Stimulated activated naive CD8-positive, alpha-beta T cell treated with anti-CD3 and anti-CD28 coated beads, Interleukin-15, amount 100 ng/mL, for 72 hours (primary cell): ENCODE measurements around the gene ZBTB46.
A peak's percentile ranks its signal among the peaks of the same experiment; 100 is the strongest.

Experiments
- ATAC-seq: fragments of 150-1000 bp; cut with Tn5 transposase; 2 replicates; pipeline ENCODE4 v1.10.0; 2021; ENCODE audit warnings: mild to moderate bottlenecking, moderate library complexity
- DNase-seq, 2 donors: peaks; one replicate each; pipeline ENCODE4 v3.0.0; 2021 to 2022
- H3K27ac Mint-ChIP-seq, 2 donors: one replicate each; pipeline ENCODE4 v1.8.0; 2022; ENCODE audit warnings: mild to moderate bottlenecking in 2 of 2, mixed read lengths in 2 of 2, moderate library complexity in 2 of 2
- H3K27me3 Mint-ChIP-seq: one replicate; pipeline ENCODE4 v1.8.0; 2022; ENCODE audit warnings: mixed read lengths
- H3K4me1 Mint-ChIP-seq: one replicate; pipeline ENCODE4 v1.8.0; 2022; ENCODE audit warnings: mild to moderate bottlenecking, mixed read lengths
- H3K4me3 Mint-ChIP-seq, 2 donors: one replicate each; pipeline ENCODE4 v1.8.0; 2022; ENCODE audit warnings: mild to moderate bottlenecking in 2 of 2, mixed read lengths in 2 of 2, moderate library complexity in 1 of 2
- H3K9me3 Mint-ChIP-seq, 2 donors: one replicate each; pipeline ENCODE4 v1.8.0; 2022; ENCODE audit warnings: mixed read lengths in 2 of 2

The ZBTB46 gene

GRCh38 chr20:63766695-63767426 is 64.2 kb downstream of the ZBTB46 start:
- H3K27ac Mint-ChIP-seq, result no peak overlapping the region
- no peaks in the 10 kb centered on the region for H3K4me1 Mint-ChIP-seq
- no peaks in the 10 kb centered on the region for H3K27me3 Mint-ChIP-seq
- H3K4me3 Mint-ChIP-seq, result no peak overlapping the region
- H3K9me3 Mint-ChIP-seq, result no peaks in the 10 kb centered on the region
- DNase-seq (no peak), ATAC-seq (no peak)

- no peak overlapping the region for H3K27ac Mint-ChIP-seq
- no peak overlapping the region for H3K4me3 Mint-ChIP-seq
- ATAC-seq, result no peak
- H3K27me3 Mint-ChIP-seq, result no peaks in the 10 kb centered on the region
- no peaks in the 10 kb centered on the region for H3K9me3 Mint-ChIP-seq
- H3K4me1 Mint-ChIP-seq, result no peaks in the 10 kb centered on the region
- no peak for DNase-seq
Observed at GRCh38 chr20:63765902-63766301, 65.2 kb downstream of the ZBTB46 start.

DNA sequence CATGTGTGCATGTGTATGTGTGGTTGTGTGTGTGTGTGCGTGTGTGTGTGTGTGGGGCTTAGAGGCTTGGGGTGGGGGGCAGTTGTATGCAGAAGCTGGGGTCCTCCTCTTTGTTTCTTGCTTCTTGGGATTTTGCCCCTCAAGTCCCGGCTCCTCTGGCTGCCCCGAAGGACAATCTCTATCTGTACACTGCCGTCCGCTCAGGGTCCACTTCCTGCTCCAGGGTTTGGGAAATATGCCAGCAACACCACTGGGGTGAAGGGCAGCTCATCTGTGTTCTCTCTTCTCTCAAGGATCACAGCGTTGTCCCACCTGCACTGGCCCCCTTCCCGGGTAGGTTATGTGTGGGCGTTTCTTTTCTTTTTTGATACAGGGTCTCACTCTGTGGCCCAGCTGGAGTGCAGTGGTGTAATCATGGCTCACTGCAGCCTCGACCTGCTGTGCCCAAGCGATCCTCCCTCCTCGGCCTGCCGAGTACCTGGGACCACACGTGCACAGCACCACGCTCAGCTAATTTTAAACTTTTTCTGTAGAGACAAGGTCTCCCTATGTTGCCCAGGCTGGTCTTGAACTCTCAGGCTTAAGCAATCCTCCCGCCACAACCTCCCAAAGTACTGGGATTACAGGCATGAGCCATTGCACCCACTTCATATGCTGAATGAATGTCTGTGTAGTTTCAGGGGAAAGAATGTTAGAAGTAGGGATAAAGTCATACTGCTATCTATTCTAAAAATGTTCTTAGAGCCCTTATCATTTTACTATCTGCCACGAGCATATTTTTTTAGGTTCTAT is 65.8 kb downstream of the ZBTB46 start:
- no peak overlapping the region for H3K4me3 Mint-ChIP-seq
- no peaks in the 10 kb centered on the region for H3K27me3 Mint-ChIP-seq
- no peaks in the 10 kb centered on the region for H3K9me3 Mint-ChIP-seq
- no peaks in the 10 kb centered on the region for H3K4me1 Mint-ChIP-seq
- no peak overlapping the region for H3K27ac Mint-ChIP-seq
- DNase-seq, result no peak
- ATAC-seq, result no peak

DNA sequence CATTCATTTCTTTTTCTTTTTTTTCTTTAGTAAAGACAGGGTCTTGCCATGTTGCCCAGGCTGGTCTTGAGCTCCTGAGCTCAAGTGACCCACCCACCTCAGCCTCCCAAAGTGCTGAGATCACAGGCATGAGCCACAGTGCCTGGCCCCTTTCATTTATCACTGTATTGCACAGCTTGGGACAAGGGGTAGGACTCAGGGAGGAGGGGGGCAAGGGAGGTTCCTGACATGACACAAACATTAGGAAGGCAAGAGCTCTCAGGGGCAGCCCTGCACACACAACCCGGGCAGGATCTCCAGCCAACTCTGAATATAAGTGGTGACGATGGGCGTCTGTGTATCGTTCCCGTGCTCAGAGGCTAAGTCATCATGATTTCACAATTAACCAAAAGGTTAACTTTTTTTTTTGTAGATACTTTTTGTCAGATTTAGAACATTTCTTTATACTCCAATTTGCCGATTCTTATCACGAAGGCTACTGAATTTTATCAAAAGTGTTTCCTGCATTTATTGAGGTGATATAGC is 71.6 kb downstream of the ZBTB46 start:
- DNase-seq (no peak), ATAC-seq (no peak)
- Mint-ChIP-seq H3K27ac (peak overlapping the region in 1 of 2 donors; percentile 21), H3K27me3 (no peaks in the 10 kb centered on the region), H3K4me3 (no peak overlapping the region), H3K9me3 (no peaks in the 10 kb centered on the region), H3K4me1 (peaks cover 23% of the 10 kb centered on the region)

DNA sequence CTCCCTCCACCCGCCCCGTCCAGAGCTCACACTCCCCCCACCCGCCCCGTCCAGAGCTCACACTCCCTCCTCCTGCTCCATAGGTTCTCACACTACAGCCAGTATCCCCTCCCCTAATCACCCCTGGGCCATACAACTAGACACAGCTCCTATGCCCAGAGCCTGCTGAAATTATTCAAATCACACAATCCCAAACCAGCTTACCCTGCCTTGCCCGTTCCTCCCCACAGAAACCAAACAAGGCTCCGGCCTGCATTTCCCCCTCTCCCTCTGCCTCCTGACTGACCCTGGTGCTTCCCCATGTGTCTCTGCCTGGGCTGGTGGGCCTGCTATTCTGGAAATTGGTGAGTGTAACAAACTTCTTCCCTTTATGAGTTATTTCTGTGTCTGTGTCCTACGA is 72.9 kb downstream of the ZBTB46 start:
- Mint-ChIP-seq H3K4me3 (no peak overlapping the region), H3K27ac (no peak overlapping the region), H3K4me1 (peaks cover 30% of the 10 kb centered on the region), H3K27me3 (no peaks in the 10 kb centered on the region), H3K9me3 (no peaks in the 10 kb centered on the region)
- DNase-seq, result no peak
- ATAC-seq, result no peak

DNA sequence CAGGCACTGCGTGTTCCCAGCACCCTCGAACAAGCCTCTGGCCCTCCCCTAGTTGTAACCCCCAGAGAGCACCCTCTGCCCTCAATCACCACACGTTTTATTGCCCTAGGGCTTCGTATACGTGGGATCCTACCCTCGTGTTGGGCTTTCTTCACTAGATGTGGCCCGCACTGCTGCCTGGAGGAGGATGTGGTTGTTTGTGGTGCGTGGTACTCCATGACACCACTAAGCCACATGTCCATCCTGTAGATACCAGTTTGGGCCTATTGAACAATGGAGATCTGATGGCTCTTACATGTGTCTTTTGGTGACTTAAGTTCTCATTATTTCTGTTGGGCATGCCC is 74.4 kb downstream of the ZBTB46 start:
- ATAC-seq, result peak; percentile 92

DNA sequence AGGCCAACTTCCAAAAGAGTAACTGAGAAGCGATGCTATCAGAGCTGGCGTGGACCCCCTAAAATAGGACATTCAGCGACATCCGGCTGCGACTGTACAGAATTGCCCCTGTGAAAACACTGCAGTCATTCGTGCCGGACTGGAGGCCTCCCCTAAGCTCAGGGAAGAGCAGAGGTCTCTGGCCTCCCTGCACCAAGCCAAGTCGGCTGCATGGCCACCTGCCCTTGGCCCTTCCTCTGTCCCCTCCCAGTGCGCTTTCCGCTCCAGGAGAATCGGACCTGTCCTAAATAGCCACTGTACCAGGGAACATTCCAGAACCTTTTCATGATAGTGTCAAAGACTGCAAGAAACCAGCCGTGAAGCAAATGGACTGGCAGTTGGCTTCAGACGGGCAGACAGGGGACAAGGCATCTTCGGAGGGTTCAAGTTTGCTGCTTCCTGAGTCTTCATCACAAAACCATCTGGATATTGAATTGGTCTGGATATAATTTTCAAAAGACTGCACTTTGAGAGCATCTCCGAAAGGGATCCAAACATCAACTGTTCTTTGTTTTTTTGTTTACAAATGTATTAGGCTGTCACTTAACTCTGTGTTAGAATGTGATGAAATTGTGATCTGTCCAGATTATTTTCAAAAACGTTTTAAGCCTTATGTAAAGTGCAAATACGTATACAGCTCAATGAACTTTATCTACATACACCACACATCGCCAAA is 75.0 kb downstream of the ZBTB46 start:
- H3K4me1 Mint-ChIP-seq, result peaks cover 42% of the 10 kb centered on the region
- H3K27ac Mint-ChIP-seq, result no peak overlapping the region
- ATAC-seq (no peak), DNase-seq (no peak)
- H3K9me3 Mint-ChIP-seq, result no peaks in the 10 kb centered on the region
- no peak overlapping the region for H3K4me3 Mint-ChIP-seq
- H3K27me3 Mint-ChIP-seq, result no peaks in the 10 kb centered on the region

More for the DNA sequence above, 74.4 kb downstream of the ZBTB46 start:
- Mint-ChIP-seq H3K27ac (no peak overlapping the region), H3K27me3 (no peaks in the 10 kb centered on the region), H3K9me3 (no peaks in the 10 kb centered on the region), H3K4me3 (no peak overlapping the region), H3K4me1 (peaks cover 37% of the 10 kb centered on the region)
- DNase-seq, result peak in 1 of 2 donors; percentile 58

DNA sequence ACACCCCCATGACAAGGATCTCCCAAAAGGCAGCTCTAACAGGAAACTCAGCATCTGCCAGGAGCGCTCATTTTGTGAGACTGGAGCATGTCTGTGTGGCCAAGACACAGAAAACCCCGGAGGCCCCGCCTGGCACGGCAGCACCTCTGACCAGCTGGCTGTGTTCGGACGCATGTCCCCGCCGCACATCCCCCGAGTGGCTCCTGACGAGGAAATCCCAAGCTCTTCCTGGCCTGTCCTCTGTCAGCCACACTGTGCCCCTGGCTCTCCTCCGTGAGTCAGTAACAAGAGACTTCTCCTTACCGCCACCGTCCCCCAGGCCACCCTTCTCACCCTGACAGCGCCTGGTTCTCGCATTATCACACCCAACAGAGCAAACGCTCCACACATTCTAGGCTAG is 77.1 kb downstream of the ZBTB46 start:
- H3K4me1 Mint-ChIP-seq, result peaks cover 62% of the 10 kb centered on the region
- H3K9me3 Mint-ChIP-seq, result no peaks in the 10 kb centered on the region
- no peak overlapping the region for H3K27ac Mint-ChIP-seq
- ATAC-seq, result no peak
- H3K4me3 Mint-ChIP-seq, result no peak overlapping the region
- no peak for DNase-seq
- H3K27me3 Mint-ChIP-seq, result no peaks in the 10 kb centered on the region

DNA sequence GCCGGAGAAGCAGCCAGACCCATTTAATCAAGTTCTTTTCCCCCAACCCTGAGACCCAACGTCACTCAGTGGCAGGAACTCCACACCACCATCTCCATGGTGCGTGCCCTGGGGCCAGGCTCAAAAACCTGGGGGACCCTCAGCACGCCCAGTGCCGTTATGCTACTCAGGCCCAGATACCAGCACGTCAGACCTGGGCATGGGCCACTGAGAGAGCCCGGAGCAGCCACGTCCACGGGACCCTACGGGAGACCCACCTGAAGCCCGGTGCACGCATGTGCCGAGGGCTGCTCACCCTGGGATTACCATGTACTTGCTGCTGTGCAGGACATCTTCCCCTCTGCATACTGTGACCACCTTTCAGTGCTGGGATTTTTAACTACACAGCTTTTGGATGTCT is 77.7 kb downstream of the ZBTB46 start:
- Mint-ChIP-seq H3K4me1 (peaks cover 67% of the 10 kb centered on the region), H3K4me3 (no peak overlapping the region), H3K27me3 (no peaks in the 10 kb centered on the region), H3K9me3 (no peaks in the 10 kb centered on the region), H3K27ac (no peak overlapping the region)
- DNase-seq (no peak), ATAC-seq (no peak)

GRCh38 chr20:63752411-63753101 is 78.5 kb downstream of the ZBTB46 start:
- H3K4me3 Mint-ChIP-seq, result peak overlapping the region in 1 of 2 donors; percentile 62
- H3K9me3 Mint-ChIP-seq, result no peaks in the 10 kb centered on the region
- H3K27me3 Mint-ChIP-seq, result no peaks in the 10 kb centered on the region
- no peak overlapping the region for H3K27ac Mint-ChIP-seq
- H3K4me1 Mint-ChIP-seq, result peaks cover 67% of the 10 kb centered on the region
- no peak for DNase-seq
- no peak for ATAC-seq

DNA sequence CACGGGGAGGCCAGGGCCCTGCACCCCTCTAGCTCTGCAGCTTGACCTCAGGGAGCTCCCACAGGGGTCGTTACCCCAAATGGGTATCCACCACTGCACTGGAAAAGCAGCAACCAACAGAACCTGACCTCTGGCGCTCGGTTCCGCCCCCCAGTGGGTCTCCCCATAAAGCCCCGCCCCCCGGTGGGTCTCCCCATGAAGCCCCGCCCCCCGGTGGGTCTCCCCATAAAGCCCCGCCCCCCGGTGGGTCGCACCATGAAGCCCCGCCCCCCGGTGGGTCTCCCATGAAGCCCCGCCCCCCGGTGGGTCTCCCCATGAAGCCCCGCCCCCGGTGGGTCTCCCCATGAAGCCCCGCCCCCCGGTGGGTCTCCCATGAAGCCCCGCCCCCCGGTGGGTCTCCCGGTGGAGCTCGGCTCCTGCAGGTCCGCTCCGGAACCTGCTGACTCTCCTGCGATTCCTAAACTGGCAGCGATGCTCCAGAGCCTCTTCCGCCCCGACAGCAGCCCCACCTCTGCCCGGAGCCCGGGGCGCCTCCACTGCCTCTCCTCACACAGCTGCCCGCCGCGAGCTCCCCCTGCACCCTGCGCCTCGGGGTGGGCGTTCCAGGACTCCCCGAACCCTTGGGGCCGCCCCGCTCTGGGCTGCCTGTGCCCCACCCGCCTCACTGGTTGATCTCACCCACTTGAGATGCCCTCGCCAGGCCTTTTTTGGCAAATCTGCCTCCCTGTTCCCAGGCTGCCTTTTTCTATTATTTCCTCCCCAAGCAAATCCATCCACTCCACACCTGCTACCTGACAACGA is 79.4 kb downstream of the ZBTB46 start:
- Mint-ChIP-seq H3K27me3 (no peaks in the 10 kb centered on the region), H3K9me3 (no peaks in the 10 kb centered on the region), H3K27ac (peak overlapping the region; percentile 84 to 86), H3K4me3 (peak overlapping the region; percentile 57 to 78), H3K4me1 (peaks cover 59% of the 10 kb centered on the region)
- peak; percentile 29 for ATAC-seq
- no peak for DNase-seq

GRCh38 chr20:63750807-63751470 is 80.1 kb downstream of the ZBTB46 start:
- Mint-ChIP-seq H3K27ac (peak overlapping the region; percentile 86 to 95), H3K4me1 (peaks cover 52% of the 10 kb centered on the region), H3K9me3 (no peaks in the 10 kb centered on the region), H3K27me3 (no peaks in the 10 kb centered on the region), H3K4me3 (peak overlapping the region; percentile 57 to 78)
- DNase-seq, result peak; percentile 52 to 66
- ATAC-seq, result peak; percentile 81

- H3K27me3 Mint-ChIP-seq, result no peaks in the 10 kb centered on the region
- no peaks in the 10 kb centered on the region for H3K9me3 Mint-ChIP-seq
- H3K27ac Mint-ChIP-seq, result no peak overlapping the region
- peak overlapping the region in 1 of 2 donors; percentile 8 for H3K4me3 Mint-ChIP-seq
- no peak for ATAC-seq
- H3K4me1 Mint-ChIP-seq, result peaks cover 44% of the 10 kb centered on the region
- no peak for DNase-seq
Observed at GRCh38 chr20:63749597-63750508, 81.2 kb downstream of the ZBTB46 start.
